A673 (cell line): ENCODE data around the gene GOSR2. TPM values are rescaled to one million over a fixed set of nuclear protein-coding genes. Genes with fewer than 3 reads are reported as not detected.

Experiments used
- BruUV-seq: library from RNA; stranded (reverse); fragments of 400-500 nt; replicated peaks from 2 replicates; lab custom pipeline; 2021; lab: Mats Ljungman, UMichigan
- CTCF ChIA-PET: fragments of 300-600 bp; sonication (Branson Sonifier 250); formaldehyde crosslinking; loops from one replicate; lab custom pipeline; 2022; ENCODE audit warnings: antibody characterized with exemption; lab: Charles Lee
- POLR2A ChIA-PET: fragments of 300-600 bp; sonication (Branson Sonifier 250); formaldehyde crosslinking; loops from one replicate; lab custom pipeline; 2022; ENCODE audit warnings: antibody characterized with exemption; ENCODE audit not compliant: low non-redundant PET; lab: Charles Lee
- DNase-seq: peaks from one replicate; pipeline ENCODE4 v3.0.0-alpha.2; 2015; ENCODE audit warnings: low spot score
- H3K27ac ChIP-seq: fragments of 200-600 bp; sonication (generic); 2 replicates; pipeline ENCODE4 v1.5.1; 2016; ENCODE audit warnings: mixed run types, low read depth, mild to moderate bottlenecking, mixed read lengths, antibody characterized with exemption, low read length; ENCODE audit not compliant: poor library complexity, severe bottlenecking
- H3K27me3 ChIP-seq: fragments of 200-600 bp; sonication (generic); replicated peaks from 2 replicates; pipeline ENCODE4 v1.6.1; 2017; ENCODE audit warnings: mixed run types, low read depth, mild to moderate bottlenecking, mixed read lengths, antibody characterized with exemption, low read length; ENCODE audit not compliant: insufficient read depth, poor library complexity
- H3K36me3 ChIP-seq: fragments of 200-600 bp; sonication (generic); 2 replicates; pipeline ENCODE4 v1.6.1; 2016; ENCODE audit warnings: mixed run types, mild to moderate bottlenecking, mixed read lengths, antibody characterized with exemption, low read length; ENCODE audit not compliant: insufficient read depth, poor library complexity, severe bottlenecking
- H3K4me1 ChIP-seq: fragments of 200-600 bp; sonication (generic); 2 replicates; pipeline ENCODE4 v1.6.1; 2017; ENCODE audit warnings: mixed run types, mild to moderate bottlenecking, mixed read lengths, antibody characterized with exemption, low read length; ENCODE audit not compliant: insufficient read depth, poor library complexity, severe bottlenecking
- H3K4me3 ChIP-seq: fragments of 200-600 bp; sonication (generic); 2 replicates; pipeline ENCODE4 v1.5.1; 2016; ENCODE audit warnings: low read depth, mixed run types, mild to moderate bottlenecking, mixed read lengths, low read length; ENCODE audit not compliant: poor library complexity, severe bottlenecking
- H3K9me3 ChIP-seq: fragments of 200-600 bp; sonication (generic); 2 replicates; pipeline ENCODE4 v1.6.1; 2016; ENCODE audit warnings: mixed run types, low read depth, mild to moderate bottlenecking, mixed read lengths, antibody characterized with exemption, low read length; ENCODE audit not compliant: poor library complexity, severe bottlenecking
- CTCF ChIP-seq: fragments of 300-800, 200-600 bp; sonication (generic); conservative IDR thresholded peaks from 2 replicates; pipeline ENCODE4 v1.5.1; 2017; ENCODE audit warnings: low read depth, mild to moderate bottlenecking, antibody characterized with exemption, low read length, moderate library complexity, mixed read lengths
- EZH2 ChIP-seq: fragments of 200-600 bp; sonication (generic); IDR thresholded peaks from 2 replicates; pipeline ENCODE4 v1.6.1; 2017; ENCODE audit warnings: borderline replicate concordance, low read depth, mild to moderate bottlenecking, mixed read lengths, antibody characterized with exemption, low read length; ENCODE audit not compliant: poor library complexity, severe bottlenecking
- intact Hi-C: fragments of 100-400 bp; cut with micrococcal nuclease; formaldehyde crosslinking; loops from one replicate; pipeline ENCODE4 v1.10.0; 2022; ENCODE audit not compliant: unreplicated experiment
- total RNA-seq: library from RNA; stranded (reverse); gene quantifications from 2 replicates; pipeline ENCODE4 v1.2.3, GENCODE V29; 2021

GOSR2 gene
- total RNA-seq, 1 experiment from 2014 or later = 34.5 TPM

DNA sequence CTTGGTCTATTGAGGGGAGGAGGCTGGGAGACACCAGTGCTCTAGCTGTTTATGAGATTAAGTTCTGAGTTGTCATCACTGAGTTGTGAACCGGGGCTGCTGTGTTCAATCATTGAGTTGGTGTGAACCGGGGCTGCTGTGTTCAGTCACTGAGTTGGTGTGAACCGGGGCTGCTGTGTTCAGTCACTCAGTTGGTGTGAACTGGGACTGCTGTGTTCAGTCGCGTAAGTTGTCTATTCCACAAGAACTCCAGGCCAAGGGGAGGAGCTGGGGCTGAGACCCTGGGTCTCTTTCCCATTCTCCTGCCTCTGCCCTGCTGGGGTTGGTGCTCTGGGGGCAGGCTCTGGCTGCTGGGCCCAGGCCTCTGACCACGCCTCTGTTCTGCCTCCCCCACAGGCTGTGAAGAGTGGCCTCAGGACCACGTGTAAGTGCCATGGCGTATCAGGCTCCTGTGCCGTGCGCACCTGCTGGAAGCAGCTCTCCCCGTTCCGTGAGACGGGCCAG lies 47.1 kb upstream of the GOSR2 start:
- DNase-seq = no peak
- CTCF ChIA-PET = no interaction called here
- no peaks in the 10 kb centered on the region for H3K4me1 ChIP-seq
- no peaks in the 10 kb centered on the region for H3K27me3 ChIP-seq
- H3K27ac ChIP-seq = no peak overlapping the region
- intact Hi-C loops = no loop called here
- BruUV-seq = no TSS peak
- POLR2A ChIA-PET = no interaction called here
- no peaks in the 10 kb centered on the region for H3K9me3 ChIP-seq
- TF ChIP-seq EZH2 = no peak
- no peak for TF ChIP-seq CTCF
- H3K4me3 ChIP-seq = no peak overlapping the region
- H3K36me3 ChIP-seq = no peaks in the 10 kb centered on the region

GRCh38 chr17:46876353-46876887 lies 46.5 kb upstream of the GOSR2 start:
- Histone ChIP-seq H3K27ac (no peak overlapping the region), H3K27me3 (no peaks in the 10 kb centered on the region), H3K4me1 (no peaks in the 10 kb centered on the region), H3K9me3 (no peaks in the 10 kb centered on the region), H3K4me3 (no peak overlapping the region), H3K36me3 (no peaks in the 10 kb centered on the region)
- BruUV-seq = no TSS peak
- TF ChIP-seq CTCF (no peak), EZH2 (no peak)
- no peak for DNase-seq
- ChIA-PET CTCF (no interaction called here), POLR2A (no interaction called here)
- intact Hi-C loops = no loop called here

- Histone ChIP-seq H3K9me3 (no peaks in the 10 kb centered on the region), H3K36me3 (no peaks in the 10 kb centered on the region), H3K4me3 (no peak overlapping the region), H3K27me3 (no peaks in the 10 kb centered on the region), H3K4me1 (no peaks in the 10 kb centered on the region), H3K27ac (no peak overlapping the region)
- POLR2A ChIA-PET = no interaction called here
- CTCF ChIA-PET = no interaction called here
- BruUV-seq = no TSS peak
- DNase-seq = no peak
- intact Hi-C loops = no loop called here
- TF ChIP-seq CTCF (no peak), EZH2 (no peak)
Measured at GRCh38 chr17:46876926-46877325, 46.0 kb upstream of the GOSR2 start.
